ENCODE measurements around the gene IGHMBP2.
"Not testable (repeated sequence)": the region's sequence is repeated elsewhere in the genome, so short reads cannot be mapped to it uniquely, and the experiment has no call there.

GRCh38 chr11:68884827-68885226 lies 18.9 kb upstream of the IGHMBP2 start:
- TF ChIP-seq CTCF (conservative IDR thresholded peaks at IDR 0.05); EZH2 (IDR thresholded peaks at IDR 0.05; ENCODE audit: low read depth): not testable (repeated sequence)
